ENCODE results near the gene LRP1B.

Gene LRP1B

GRCh38 chr2:140892911-140893637 lies 1237.7 kb downstream of the LRP1B start:
- Histone ChIP-seq H3K9me3 (replicated peaks in 1 of 11) (no peaks in the 10 kb centered on the region), H4K20me1 (no peaks in the 10 kb centered on the region), H3K4me1 (no peaks in the 10 kb centered on the region), H3K27me3 (no peaks in the 10 kb centered on the region), H3K27ac (no peak overlapping the region), H3K4me3 (no peak overlapping the region), H3K9ac (no peak overlapping the region), H3K36me3 (no peaks in the 10 kb centered on the region), H3K4me2 (no peak overlapping the region)
- TF ChIP-seq Cebpa-rat (IDR thresholded peaks at IDR 0.05): no peak

- H3K27ac ChIP-seq: no peak overlapping the region
- no peaks in the 10 kb centered on the region for H3K27me3 ChIP-seq
- no peaks in the 10 kb centered on the region for H3K9me3 ChIP-seq (replicated peaks in 1 of 11)
- H3K36me3 ChIP-seq: no peaks in the 10 kb centered on the region
- no peak overlapping the region for H3K4me3 ChIP-seq
- no peak overlapping the region for H3K4me2 ChIP-seq
- no peak for TF ChIP-seq Cebpa-rat (IDR thresholded peaks at IDR 0.05)
- H3K9ac ChIP-seq: no peak overlapping the region
- no peaks in the 10 kb centered on the region for H3K4me1 ChIP-seq
- no peaks in the 10 kb centered on the region for H4K20me1 ChIP-seq
These were observed 1238.4 kb downstream of the LRP1B start for GRCh38 chr2:140892436-140892835.

- no peak for TF ChIP-seq Cebpa-rat (IDR thresholded peaks at IDR 0.05)
- H3K4me2 ChIP-seq: no peak overlapping the region
These were observed 1239.1 kb downstream of the LRP1B start for GRCh38 chr2:140891614-140892212.

GRCh38 chr2:140882671-140883620 lies 1247.9 kb downstream of the LRP1B start:
- H3K27ac ChIP-seq: no peak overlapping the region
- H3K4me2 ChIP-seq: no peak overlapping the region
- peaks cover 0 to under 1% (median 0%) of the 10 kb centered on the region in 11 experiments; a peak in 2 of 22 replicates for H3K9me3 ChIP-seq (replicated peaks in 1 of 11)
- no peak overlapping the region for H3K4me3 ChIP-seq
- H3K27me3 ChIP-seq: no peaks in the 10 kb centered on the region
- H3K9ac ChIP-seq: no peak overlapping the region
- no peak for TF ChIP-seq Cebpa-rat (IDR thresholded peaks at IDR 0.05)
- no peaks in the 10 kb centered on the region for H3K36me3 ChIP-seq
- no peaks in the 10 kb centered on the region for H3K4me1 ChIP-seq
- H4K20me1 ChIP-seq: no peaks in the 10 kb centered on the region

More at GRCh38 chr2:140891614-140892212, 1239.1 kb downstream of the LRP1B start:
- Histone ChIP-seq H4K20me1 (no peaks in the 10 kb centered on the region), H3K36me3 (no peaks in the 10 kb centered on the region), H3K9me3 (replicated peaks in 1 of 11) (no peaks in the 10 kb centered on the region), H3K9ac (no peak overlapping the region), H3K4me3 (no peak overlapping the region), H3K27me3 (no peaks in the 10 kb centered on the region), H3K4me1 (no peaks in the 10 kb centered on the region), H3K27ac (no peak overlapping the region)

GRCh38 chr2:140880573-140880972 lies 1250.2 kb downstream of the LRP1B start:
- Histone ChIP-seq H3K9me3 (replicated peaks in 1 of 11) (peaks cover 16 to 24% (median 22%) of the 10 kb centered on the region in 11 experiments), H3K4me1 (no peaks in the 10 kb centered on the region), H3K4me3 (no peak overlapping the region), H3K27me3 (no peaks in the 10 kb centered on the region), H3K9ac (no peak overlapping the region), H3K36me3 (no peaks in the 10 kb centered on the region), H3K27ac (no peak overlapping the region), H3K4me2 (no peak overlapping the region), H4K20me1 (no peaks in the 10 kb centered on the region)
- TF ChIP-seq Cebpa-rat (IDR thresholded peaks at IDR 0.05): no peak

- Histone ChIP-seq H3K27me3 (no peaks in the 10 kb centered on the region), H3K4me2 (no peak overlapping the region), H3K27ac (no peak overlapping the region), H3K9me3 (replicated peaks in 1 of 11) (peaks cover 34 to 50% (median 44%) of the 10 kb centered on the region in 11 experiments), H3K9ac (no peak overlapping the region), H3K36me3 (no peaks in the 10 kb centered on the region), H4K20me1 (no peaks in the 10 kb centered on the region), H3K4me3 (no peak overlapping the region), H3K4me1 (no peaks in the 10 kb centered on the region)
- TF ChIP-seq Cebpa-rat (IDR thresholded peaks at IDR 0.05): no peak
These were observed 1254.8 kb downstream of the LRP1B start for GRCh38 chr2:140876015-140876414.

GRCh38 chr2:140873915-140874531 lies 1256.8 kb downstream of the LRP1B start:
- no peak overlapping the region for H3K9ac ChIP-seq
- no peaks in the 10 kb centered on the region for H3K4me1 ChIP-seq
- TF ChIP-seq Cebpa-rat (IDR thresholded peaks at IDR 0.05): no peak
- H3K4me3 ChIP-seq: no peak overlapping the region
- H3K27ac ChIP-seq: no peak overlapping the region
- no peaks in the 10 kb centered on the region for H3K36me3 ChIP-seq
- H4K20me1 ChIP-seq: no peaks in the 10 kb centered on the region
- peaks cover 45 to 60% (median 56%) of the 10 kb centered on the region in 11 experiments for H3K9me3 ChIP-seq (replicated peaks in 1 of 11)
- no peaks in the 10 kb centered on the region for H3K27me3 ChIP-seq
- H3K4me2 ChIP-seq: no peak overlapping the region

GRCh38 chr2:140869925-140870324 lies 1260.9 kb downstream of the LRP1B start:
- H3K9ac ChIP-seq: no peak overlapping the region
- H4K20me1 ChIP-seq: no peaks in the 10 kb centered on the region
- no peak overlapping the region for H3K27ac ChIP-seq
- no peak overlapping the region for H3K4me2 ChIP-seq
- H3K27me3 ChIP-seq: no peaks in the 10 kb centered on the region
- TF ChIP-seq Cebpa-rat (IDR thresholded peaks at IDR 0.05): no peak
- H3K36me3 ChIP-seq: no peaks in the 10 kb centered on the region
- H3K4me1 ChIP-seq: 0 out of 20 replicates have a peak, but pooled peaks cover 0 to 5% (median 0%) of the 10 kb centered on the region in 10 experiments
- H3K4me3 ChIP-seq: no peak overlapping the region
- H3K9me3 ChIP-seq (replicated peaks in 1 of 11): peaks cover 33 to 46% (median 39%) of the 10 kb centered on the region in 11 experiments

GRCh38 chr2:140869107-140869506 lies 1261.7 kb downstream of the LRP1B start:
- H3K36me3 ChIP-seq: no peaks in the 10 kb centered on the region
- H3K4me2 ChIP-seq: no peak overlapping the region
- peaks cover 24 to 37% (median 31%) of the 10 kb centered on the region in 11 experiments for H3K9me3 ChIP-seq (replicated peaks in 1 of 11)
- 0 out of 20 replicates have a peak, but pooled peaks cover 0 to 5% (median 0%) of the 10 kb centered on the region in 10 experiments for H3K4me1 ChIP-seq
- H4K20me1 ChIP-seq: no peaks in the 10 kb centered on the region
- H3K27ac ChIP-seq: no peak overlapping the region
- no peak overlapping the region for H3K9ac ChIP-seq
- no peaks in the 10 kb centered on the region for H3K27me3 ChIP-seq
- TF ChIP-seq Cebpa-rat (IDR thresholded peaks at IDR 0.05): no peak
- H3K4me3 ChIP-seq: no peak overlapping the region

All from BLaER1 treated with 17β-estradiol and CSF1 and Interleukin-3, amounts not matched to agents 10 nM and 100 nM (cell line).